Measurements from ENCODE around the gene SYK.
"Not testable (repeated sequence)": the region's sequence is repeated elsewhere in the genome, so short reads cannot be mapped to it uniquely, and the experiment has no call there.

SYK gene

DNA sequence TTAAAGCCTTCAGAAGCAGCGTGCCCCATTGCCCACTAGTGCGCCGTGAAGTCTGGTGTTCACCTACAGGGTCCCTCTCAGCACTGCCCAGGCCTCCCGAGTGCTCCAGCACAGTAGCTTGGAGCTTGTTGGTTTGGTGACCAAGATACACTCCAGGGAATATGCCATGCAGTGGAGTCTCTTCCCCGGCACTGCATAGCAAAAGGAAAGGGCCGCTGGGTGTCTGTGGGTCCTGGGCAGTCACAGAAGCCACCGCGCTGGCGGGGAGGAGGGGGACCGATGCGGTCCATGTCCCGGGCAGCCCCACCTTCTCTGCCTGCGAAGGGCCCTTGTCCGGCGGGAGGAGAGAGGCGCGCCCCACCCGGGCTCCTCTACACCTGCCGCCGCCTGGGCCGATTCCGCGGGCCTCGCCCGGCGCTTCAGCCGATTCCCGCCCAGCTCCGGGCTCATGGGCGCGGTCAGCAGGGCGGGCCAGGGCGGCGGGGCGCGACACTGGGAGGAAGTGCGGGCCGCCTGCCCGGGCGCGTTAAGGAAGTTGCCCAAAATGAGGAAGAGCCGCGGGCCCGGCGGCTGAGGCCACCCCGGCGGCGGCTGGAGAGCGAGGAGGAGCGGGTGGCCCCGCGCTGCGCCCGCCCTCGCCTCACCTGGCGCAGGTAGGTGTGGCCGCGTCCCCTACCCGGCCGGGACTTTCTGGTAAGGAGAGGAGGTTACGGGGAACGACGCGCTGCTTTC, at the start of gene SYK:
SYK (plus strand) TSS at position 579 of the 732 bp plus-strand sequence. CDS start 42,080 bp downstream, outside the sequence.
- H3K4me3 ChIP-seq (ENCODE audit: low read depth, low read length): no peak within 1 kb of the TSS
- TF ChIP-seq CTCF (IDR thresholded peaks at IDR 0.05; ENCODE audit: control insufficient read depth, extremely low read depth, insufficient read depth): no peak
- DNase-seq (ENCODE audit: low read depth): no peak

DNA sequence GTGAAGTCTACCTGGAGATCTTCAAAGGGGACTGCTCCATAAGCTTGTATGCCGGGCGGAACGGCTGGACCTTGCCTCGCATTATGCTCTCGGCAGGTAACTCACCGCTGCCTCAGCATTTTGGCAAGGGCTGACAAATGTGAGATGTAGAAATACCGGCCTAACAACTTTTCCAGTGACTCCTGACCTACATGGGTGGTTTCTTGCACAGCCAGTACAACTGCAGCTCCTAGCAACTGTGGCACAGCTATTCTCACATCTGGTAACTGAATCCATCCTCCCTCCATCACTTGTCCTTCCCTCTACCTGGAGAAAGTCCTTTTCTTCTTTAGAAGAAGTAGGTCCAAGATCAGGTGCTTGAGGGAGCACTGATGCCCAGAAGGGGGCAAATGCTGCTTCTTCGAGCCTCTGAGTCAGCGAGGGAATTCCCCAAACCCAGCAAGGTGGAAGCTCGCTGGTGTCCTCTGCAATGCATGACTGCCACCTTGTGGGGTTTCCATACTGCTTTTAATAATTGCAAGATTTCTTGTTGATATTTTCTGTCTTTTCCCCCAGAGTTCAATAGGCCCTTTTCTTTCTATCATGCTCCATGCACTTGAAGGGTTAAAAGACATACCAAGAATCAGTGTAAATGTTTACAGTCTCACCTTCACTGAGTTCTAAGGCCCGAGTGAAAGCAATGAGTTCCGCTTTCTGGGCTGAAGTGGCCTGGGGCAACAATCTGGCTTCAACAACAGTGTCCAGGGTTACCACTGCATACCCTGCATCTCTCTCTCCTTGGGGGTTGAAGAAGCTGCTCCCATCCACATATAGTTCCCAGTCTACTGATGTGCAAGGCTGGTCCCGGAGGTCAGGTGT, 45.9 kb upstream of the SYK start:
- TF ChIP-seq CTCF (IDR thresholded peaks at IDR 0.05; ENCODE audit: control insufficient read depth, extremely low read depth, insufficient read depth): peak; percentile 55
- peak; percentile 53 for DNase-seq (ENCODE audit: low read depth)
- H3K4me3 ChIP-seq (ENCODE audit: low read depth, low read length): not testable (repeated sequence)

GRCh38 chr9:90760577-90760976, 41.0 kb upstream of the SYK start:
- DNase-seq (ENCODE audit: low read depth); H3K4me3 ChIP-seq (ENCODE audit: low read depth, low read length): not testable (repeated sequence)

GRCh38 chr9:90766731-90767130, 34.9 kb upstream of the SYK start:
- no peak overlapping the region for H3K4me3 ChIP-seq (ENCODE audit: low read depth, low read length)
- no peak for DNase-seq (ENCODE audit: low read depth)
- no peak for TF ChIP-seq CTCF (IDR thresholded peaks at IDR 0.05; ENCODE audit: control insufficient read depth, extremely low read depth, insufficient read depth)

- no peak for DNase-seq (ENCODE audit: low read depth)
- H3K4me3 ChIP-seq (ENCODE audit: low read depth, low read length): no peak overlapping the region
- TF ChIP-seq CTCF (IDR thresholded peaks at IDR 0.05; ENCODE audit: control insufficient read depth, extremely low read depth, insufficient read depth): no peak
Observed at GRCh38 chr9:90767523-90768100, 34.0 kb upstream of the SYK start.

GRCh38 chr9:90770182-90770738, 31.4 kb upstream of the SYK start:
- no peak for TF ChIP-seq CTCF (IDR thresholded peaks at IDR 0.05; ENCODE audit: control insufficient read depth, extremely low read depth, insufficient read depth)
- no peak for DNase-seq (ENCODE audit: low read depth)
- H3K4me3 ChIP-seq (ENCODE audit: low read depth, low read length): no peak overlapping the region

- no peak for TF ChIP-seq CTCF (IDR thresholded peaks at IDR 0.05; ENCODE audit: control insufficient read depth, extremely low read depth, insufficient read depth)
- H3K4me3 ChIP-seq (ENCODE audit: low read depth, low read length): no peak overlapping the region
Observed at GRCh38 chr9:90770927-90771326, 30.7 kb upstream of the SYK start.

More at GRCh38 chr9:90770927-90771326, 30.7 kb upstream of the SYK start:
- DNase-seq (ENCODE audit: low read depth): no peak
